Osteocyte (in vitro differentiated cells): ENCODE measurements around the gene THAP3. TPM values are rescaled to one million over a fixed set of nuclear protein-coding genes. Genes with fewer than 3 reads are reported as not detected.

ENCODE experiments used
- DNase-seq: peaks from one replicate; pipeline ENCODE4 v3.0.0; 2021; ENCODE audit warnings: mixed read lengths; ENCODE audit not compliant: unreplicated experiment; ENCODE audit errors: extremely low spot score
- H3K27ac Mint-ChIP-seq: one replicate; pipeline ENCODE4 v1.8.0; 2021; ENCODE audit warnings: mild to moderate bottlenecking, mixed read lengths; ENCODE audit not compliant: unreplicated experiment
- H3K27me3 Mint-ChIP-seq: one replicate; pipeline ENCODE4 v1.8.0; 2021; ENCODE audit warnings: mixed read lengths; ENCODE audit not compliant: unreplicated experiment
- H3K36me3 Mint-ChIP-seq: one replicate; pipeline ENCODE4 v1.8.0; 2021; ENCODE audit warnings: mixed read lengths; ENCODE audit not compliant: unreplicated experiment
- H3K4me1 Mint-ChIP-seq: one replicate; pipeline ENCODE4 v1.8.0; 2021; ENCODE audit warnings: mixed read lengths; ENCODE audit not compliant: unreplicated experiment
- H3K4me3 Mint-ChIP-seq: one replicate; pipeline ENCODE4 v1.8.0; 2021; ENCODE audit warnings: mild to moderate bottlenecking, moderate library complexity, mixed read lengths; ENCODE audit not compliant: unreplicated experiment
- H3K9me3 Mint-ChIP-seq: one replicate; pipeline ENCODE4 v1.8.0; 2021; ENCODE audit warnings: mixed read lengths; ENCODE audit not compliant: unreplicated experiment
- total RNA-seq: library from RNA; stranded (reverse); gene quantifications from 2 replicates; pipeline ENCODE4 v1.2.1, GENCODE V29; 2021
- TF ChIP-seq, protein P1 (sequence below): fragments of 200-600 bp; sonication (generic); IDR thresholded peaks from 2 replicates; pipeline ENCODE4 v1.5.0; 2021; ENCODE audit warnings: antibody characterized with exemption, mild to moderate bottlenecking, moderate library complexity

Gene THAP3
- total RNA-seq, 1 donor from 2014 or later: 18.7 TPM

DNA sequence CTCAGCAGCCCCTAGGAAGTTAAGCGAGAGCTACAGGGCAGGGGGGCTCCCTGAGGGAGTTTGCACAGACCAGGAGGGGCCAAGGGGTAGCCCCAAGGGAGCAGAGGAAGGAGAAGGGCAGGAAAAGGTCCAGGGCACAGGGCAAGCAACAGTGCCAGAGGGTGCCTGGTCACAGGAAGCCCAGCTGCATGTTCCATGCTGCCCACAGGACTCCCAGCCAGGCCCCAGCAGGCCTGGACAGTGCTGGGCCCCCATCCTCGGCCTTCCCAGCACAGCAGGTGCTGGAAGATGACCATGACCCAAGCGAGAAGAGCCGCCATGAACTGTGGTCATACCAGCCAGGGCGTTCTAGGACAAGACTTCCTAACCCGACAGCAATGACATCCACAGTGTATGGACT lies 33.0 kb upstream of the THAP3 start:
- Mint-ChIP-seq H3K27ac (no peak overlapping the region), H3K9me3 (no peaks in the 10 kb centered on the region), H3K27me3 (no peaks in the 10 kb centered on the region), H3K4me1 (peaks cover 4% of the 10 kb centered on the region), H3K36me3 (peaks cover 33% of the 10 kb centered on the region), H3K4me3 (no peak overlapping the region)
- TF ChIP-seq, protein P1, sequence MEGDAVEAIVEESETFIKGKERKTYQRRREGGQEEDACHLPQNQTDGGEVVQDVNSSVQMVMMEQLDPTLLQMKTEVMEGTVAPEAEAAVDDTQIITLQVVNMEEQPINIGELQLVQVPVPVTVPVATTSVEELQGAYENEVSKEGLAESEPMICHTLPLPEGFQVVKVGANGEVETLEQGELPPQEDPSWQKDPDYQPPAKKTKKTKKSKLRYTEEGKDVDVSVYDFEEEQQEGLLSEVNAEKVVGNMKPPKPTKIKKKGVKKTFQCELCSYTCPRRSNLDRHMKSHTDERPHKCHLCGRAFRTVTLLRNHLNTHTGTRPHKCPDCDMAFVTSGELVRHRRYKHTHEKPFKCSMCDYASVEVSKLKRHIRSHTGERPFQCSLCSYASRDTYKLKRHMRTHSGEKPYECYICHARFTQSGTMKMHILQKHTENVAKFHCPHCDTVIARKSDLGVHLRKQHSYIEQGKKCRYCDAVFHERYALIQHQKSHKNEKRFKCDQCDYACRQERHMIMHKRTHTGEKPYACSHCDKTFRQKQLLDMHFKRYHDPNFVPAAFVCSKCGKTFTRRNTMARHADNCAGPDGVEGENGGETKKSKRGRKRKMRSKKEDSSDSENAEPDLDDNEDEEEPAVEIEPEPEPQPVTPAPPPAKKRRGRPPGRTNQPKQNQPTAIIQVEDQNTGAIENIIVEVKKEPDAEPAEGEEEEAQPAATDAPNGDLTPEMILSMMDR: no peak
- no peak for DNase-seq

DNA sequence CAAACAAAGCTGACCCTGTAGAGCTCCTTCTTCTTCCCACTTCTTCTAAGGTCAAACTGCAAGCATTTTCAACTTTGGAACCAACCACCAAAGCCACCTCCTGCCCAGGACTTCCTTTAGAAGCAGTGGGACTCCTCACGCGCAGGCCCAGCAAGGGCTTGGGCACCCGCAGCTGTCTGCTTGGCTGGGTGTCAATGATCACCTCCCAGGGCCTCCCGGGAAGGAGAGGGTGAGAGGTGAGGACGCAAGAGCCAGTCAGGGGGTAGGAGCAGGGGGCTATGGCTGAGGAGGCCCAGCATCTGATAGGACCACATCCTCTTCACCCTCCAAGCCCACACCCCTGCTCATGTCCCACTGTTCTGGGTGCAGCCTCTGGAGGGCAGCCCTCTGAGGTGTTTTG lies 32.2 kb upstream of the THAP3 start:
- Mint-ChIP-seq H3K4me3 (no peak overlapping the region), H3K36me3 (peaks cover 33% of the 10 kb centered on the region), H3K27ac (no peak overlapping the region), H3K27me3 (no peaks in the 10 kb centered on the region), H3K9me3 (no peaks in the 10 kb centered on the region), H3K4me1 (peaks cover 4% of the 10 kb centered on the region)
- DNase-seq: no peak
- TF ChIP-seq, protein P1: no peak

DNA sequence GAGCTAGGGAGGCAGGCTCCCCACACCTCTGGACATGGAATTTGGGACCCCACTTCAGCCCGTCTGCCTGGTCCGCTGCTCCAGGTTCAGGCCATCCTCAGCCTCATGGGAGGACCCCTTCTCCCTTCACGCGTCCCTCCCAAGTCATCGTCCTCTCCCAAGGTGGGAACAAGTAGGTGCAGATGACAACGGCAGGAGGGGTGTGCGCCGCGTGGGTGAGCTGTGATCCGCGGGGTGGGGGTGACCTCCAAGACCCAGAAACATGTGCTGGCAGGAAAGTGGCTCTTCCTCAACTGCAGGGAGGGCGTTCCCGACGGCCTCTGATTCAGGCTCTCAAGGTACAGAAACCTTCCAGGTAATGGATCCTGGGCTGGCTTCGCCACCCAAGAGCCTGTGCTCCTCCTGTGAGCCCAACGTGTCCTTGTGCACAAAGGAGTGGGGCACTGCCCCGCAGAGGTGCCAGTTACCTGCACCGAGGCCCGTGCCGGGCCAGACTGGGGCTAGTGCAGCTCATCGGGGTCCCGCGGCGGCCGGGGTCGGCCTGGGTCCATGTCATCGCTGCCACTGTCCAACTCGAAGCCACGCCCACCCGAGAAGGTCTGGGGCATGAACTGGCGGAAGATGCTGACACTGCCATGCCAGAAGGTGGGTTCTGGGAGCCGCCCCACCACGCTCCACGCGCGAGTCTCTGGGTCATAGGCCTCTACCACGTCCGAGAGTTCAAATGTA lies 31.6 kb upstream of the THAP3 start:
- TF ChIP-seq, protein P1: no peak
- no peaks in the 10 kb centered on the region for H3K27me3 Mint-ChIP-seq

DNA sequence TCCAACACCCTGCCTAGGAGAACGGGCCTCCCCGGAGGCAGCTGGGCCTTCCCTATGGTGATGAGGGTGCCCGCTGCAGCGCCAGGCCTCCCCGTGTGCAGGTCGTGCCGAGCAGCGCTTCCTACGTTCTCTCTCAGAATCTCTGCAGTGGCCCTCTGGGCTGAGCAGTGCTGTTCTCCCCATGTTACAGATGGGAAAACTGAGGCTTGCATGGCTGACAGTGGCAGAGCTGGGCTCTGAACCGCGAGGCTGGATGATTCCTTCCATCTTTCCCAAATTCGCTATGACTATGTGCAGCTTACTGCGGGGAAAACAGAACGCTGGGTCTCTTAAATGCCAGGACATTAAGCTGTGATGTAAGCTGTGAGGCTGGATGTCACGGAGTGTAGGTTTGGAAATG lies 30.9 kb upstream of the THAP3 start:
- TF ChIP-seq, protein P1: no peak

More for the DNA sequence above, 31.6 kb upstream of the THAP3 start:
- Mint-ChIP-seq H3K36me3 (peaks cover 33% of the 10 kb centered on the region), H3K4me1 (peaks cover 4% of the 10 kb centered on the region), H3K9me3 (no peaks in the 10 kb centered on the region), H3K4me3 (no peak overlapping the region), H3K27ac (no peak overlapping the region)
- no peak for DNase-seq

DNA sequence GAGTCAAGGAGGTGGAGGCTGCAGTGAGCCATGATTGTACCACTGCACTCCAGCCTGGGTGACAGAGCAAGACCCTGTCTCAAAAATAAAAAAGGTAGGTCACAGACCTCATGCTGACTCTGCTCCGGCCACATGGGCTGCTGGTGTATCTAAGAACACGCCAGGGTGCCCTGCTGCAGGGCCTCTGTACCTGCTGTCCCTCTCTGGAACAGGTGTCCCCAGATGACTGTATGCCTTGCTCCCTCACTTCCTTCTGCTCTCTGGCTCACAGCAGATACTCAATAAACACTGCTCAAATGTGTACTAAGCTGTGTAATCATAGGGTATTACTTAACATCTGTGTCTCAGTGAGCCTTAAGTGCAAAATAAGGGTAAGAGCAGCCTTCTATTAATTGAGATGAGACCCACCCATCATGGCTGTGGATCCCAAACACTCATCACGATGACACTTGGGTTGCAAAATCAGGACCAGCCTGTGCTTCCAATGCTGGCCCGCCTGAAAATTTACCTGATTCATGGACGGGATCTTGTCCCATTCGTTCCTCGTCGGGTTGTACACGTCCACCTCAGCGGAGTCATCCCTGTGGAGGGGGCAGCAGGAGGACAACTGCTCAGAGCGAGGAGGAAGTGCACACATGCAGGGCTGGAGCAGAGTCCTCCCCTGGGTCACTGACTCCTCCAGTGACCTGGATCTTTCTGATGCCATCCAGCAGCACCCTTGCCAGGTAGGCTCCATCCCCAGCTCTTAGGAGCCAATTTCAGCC lies 29.5 kb upstream of the THAP3 start:
- no peak for DNase-seq
- H3K9me3 Mint-ChIP-seq: no peaks in the 10 kb centered on the region
- H3K4me1 Mint-ChIP-seq: peaks cover 14% of the 10 kb centered on the region
- H3K4me3 Mint-ChIP-seq: no peak overlapping the region
- H3K27me3 Mint-ChIP-seq: no peaks in the 10 kb centered on the region
- peak overlapping the region; percentile 38 for H3K27ac Mint-ChIP-seq
- TF ChIP-seq, protein P1: no peak
- peaks cover 28% of the 10 kb centered on the region for H3K36me3 Mint-ChIP-seq

More for the DNA sequence above, 30.9 kb upstream of the THAP3 start:
- peaks cover 33% of the 10 kb centered on the region for H3K36me3 Mint-ChIP-seq
- peaks cover 4% of the 10 kb centered on the region for H3K4me1 Mint-ChIP-seq
- H3K27ac Mint-ChIP-seq: no peak overlapping the region
- no peak overlapping the region for H3K4me3 Mint-ChIP-seq
- no peaks in the 10 kb centered on the region for H3K27me3 Mint-ChIP-seq
- H3K9me3 Mint-ChIP-seq: no peaks in the 10 kb centered on the region
- DNase-seq: no peak
